GM21723 (cell line): ENCODE data around the gene FAM98C.

Experiments
- ATAC-seq: cut with Tn5 transposase; IDR thresholded peaks from one replicate; pipeline ENCODE4 v1.9.1; 2021; ENCODE audit warnings: mild to moderate bottlenecking, moderate library complexity; ENCODE audit not compliant: unreplicated experiment

FAM98C gene

GRCh38 chr19:38452430-38453366 is 49.8 kb downstream of the FAM98C start:
- ATAC-seq: no peak

GRCh38 chr19:38453596-38453995 is 50.7 kb downstream of the FAM98C start:
- no peak for ATAC-seq

- no peak for ATAC-seq
Observed at GRCh38 chr19:38455031-38455430, 52.1 kb downstream of the FAM98C start.

DNA sequence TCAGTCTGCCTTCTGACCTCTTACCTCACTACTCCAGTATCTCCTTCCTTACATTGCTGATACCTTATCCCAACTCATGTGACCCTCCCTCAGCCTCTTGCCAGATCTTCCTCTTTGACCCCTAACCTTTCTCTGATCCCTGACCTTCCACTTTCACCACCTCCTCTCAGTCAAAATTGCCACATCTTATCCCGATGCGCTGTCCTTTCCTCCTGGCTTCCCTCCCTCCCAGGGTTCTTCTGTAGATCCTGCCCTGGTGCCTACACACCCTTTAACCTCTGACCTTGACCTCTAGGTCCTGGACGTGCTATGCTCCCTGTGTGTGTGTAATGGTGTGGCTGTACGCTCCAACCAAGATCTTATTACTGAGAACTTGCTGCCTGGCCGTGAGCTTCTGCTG is 54.3 kb downstream of the FAM98C start:
- no peak for ATAC-seq

- ATAC-seq: no peak
Observed at GRCh38 chr19:38457690-38458405, 55.0 kb downstream of the FAM98C start.
